NB4 (cell line): ENCODE measurements around the gene WDR49.

Experiments
- DNase-seq: peaks from one replicate; pipeline ENCODE4 v3.0.0; 2010; ENCODE audit warnings: low read depth
- H3K4me3 ChIP-seq: one replicate; pipeline ENCODE4 v1.5.1; 2011; ENCODE audit warnings: mild to moderate bottlenecking, low read depth, low read length, moderate library complexity
- MYC ChIP-seq: IDR thresholded peaks from 2 replicates; pipeline ENCODE4 v1.6.1; 2011; ENCODE audit warnings: low read depth, low read length
- POLR2A ChIP-seq: IDR thresholded peaks from 2 replicates; pipeline ENCODE4 v1.6.1; 2011; ENCODE audit warnings: mild to moderate bottlenecking; ENCODE audit not compliant: insufficient read length; ENCODE audit errors: extremely low read depth
- TF ChIP-seq, protein P1 (sequence below): IDR thresholded peaks from one replicate; pipeline ENCODE4 v1.5.1; 2012; ENCODE audit warnings: low read depth, low read length
- TF ChIP-seq, protein P2 (sequence below): IDR thresholded peaks from 2 replicates; pipeline ENCODE4 v1.6.1; 2011; ENCODE audit warnings: low read depth, low read length

The WDR49 gene

DNA sequence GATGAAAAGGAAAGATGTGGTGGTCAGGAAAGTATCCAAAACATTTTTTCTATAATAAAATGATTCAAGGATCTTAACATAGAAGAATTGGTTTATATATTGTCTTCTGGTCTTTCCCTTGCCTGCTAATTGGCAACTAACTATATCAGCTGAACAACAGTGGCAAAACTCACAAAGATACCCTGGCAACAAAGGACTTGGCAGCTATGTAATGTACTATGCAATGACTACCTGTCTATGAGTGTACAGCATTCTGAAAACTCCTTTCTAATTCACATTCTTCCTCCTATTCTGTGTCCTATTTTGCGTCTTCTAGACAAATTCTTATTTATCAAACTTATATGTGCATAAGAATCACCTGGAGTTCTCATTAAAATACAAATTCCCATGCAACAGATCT is 164.2 kb downstream of the WDR49 start:
- no peak for DNase-seq
- TF ChIP-seq, protein P1, sequence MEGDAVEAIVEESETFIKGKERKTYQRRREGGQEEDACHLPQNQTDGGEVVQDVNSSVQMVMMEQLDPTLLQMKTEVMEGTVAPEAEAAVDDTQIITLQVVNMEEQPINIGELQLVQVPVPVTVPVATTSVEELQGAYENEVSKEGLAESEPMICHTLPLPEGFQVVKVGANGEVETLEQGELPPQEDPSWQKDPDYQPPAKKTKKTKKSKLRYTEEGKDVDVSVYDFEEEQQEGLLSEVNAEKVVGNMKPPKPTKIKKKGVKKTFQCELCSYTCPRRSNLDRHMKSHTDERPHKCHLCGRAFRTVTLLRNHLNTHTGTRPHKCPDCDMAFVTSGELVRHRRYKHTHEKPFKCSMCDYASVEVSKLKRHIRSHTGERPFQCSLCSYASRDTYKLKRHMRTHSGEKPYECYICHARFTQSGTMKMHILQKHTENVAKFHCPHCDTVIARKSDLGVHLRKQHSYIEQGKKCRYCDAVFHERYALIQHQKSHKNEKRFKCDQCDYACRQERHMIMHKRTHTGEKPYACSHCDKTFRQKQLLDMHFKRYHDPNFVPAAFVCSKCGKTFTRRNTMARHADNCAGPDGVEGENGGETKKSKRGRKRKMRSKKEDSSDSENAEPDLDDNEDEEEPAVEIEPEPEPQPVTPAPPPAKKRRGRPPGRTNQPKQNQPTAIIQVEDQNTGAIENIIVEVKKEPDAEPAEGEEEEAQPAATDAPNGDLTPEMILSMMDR, result no peak
- TF ChIP-seq MYC, result no peak
- TF ChIP-seq POLR2A, result no peak
- TF ChIP-seq, protein P2, sequence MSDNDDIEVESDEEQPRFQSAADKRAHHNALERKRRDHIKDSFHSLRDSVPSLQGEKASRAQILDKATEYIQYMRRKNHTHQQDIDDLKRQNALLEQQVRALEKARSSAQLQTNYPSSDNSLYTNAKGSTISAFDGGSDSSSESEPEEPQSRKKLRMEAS, result no peak
- no peak overlapping the region for H3K4me3 ChIP-seq

DNA sequence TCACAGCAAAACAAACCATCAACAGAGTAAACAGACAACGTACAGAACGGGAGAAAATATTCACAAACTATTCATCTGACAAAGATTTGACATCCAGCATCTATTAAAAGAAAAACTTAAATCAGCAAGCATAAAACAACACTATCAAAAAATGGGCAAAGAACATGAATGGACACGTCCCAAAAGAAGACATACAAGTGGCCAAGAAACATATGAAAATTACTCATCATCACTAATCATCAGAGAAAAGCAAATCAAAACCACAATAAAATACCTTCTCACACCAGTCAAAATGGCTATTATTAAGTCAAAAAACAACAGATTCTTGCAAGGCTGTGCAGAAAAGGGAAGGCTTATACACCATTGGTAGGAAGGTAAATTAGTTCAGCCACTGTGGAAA is 166.2 kb downstream of the WDR49 start:
- TF ChIP-seq, protein P2, result no peak
- TF ChIP-seq, protein P1, result no peak
- no peak for TF ChIP-seq MYC
- no peak for TF ChIP-seq POLR2A
- no peak for DNase-seq
- H3K4me3 ChIP-seq, result no peak overlapping the region

DNA sequence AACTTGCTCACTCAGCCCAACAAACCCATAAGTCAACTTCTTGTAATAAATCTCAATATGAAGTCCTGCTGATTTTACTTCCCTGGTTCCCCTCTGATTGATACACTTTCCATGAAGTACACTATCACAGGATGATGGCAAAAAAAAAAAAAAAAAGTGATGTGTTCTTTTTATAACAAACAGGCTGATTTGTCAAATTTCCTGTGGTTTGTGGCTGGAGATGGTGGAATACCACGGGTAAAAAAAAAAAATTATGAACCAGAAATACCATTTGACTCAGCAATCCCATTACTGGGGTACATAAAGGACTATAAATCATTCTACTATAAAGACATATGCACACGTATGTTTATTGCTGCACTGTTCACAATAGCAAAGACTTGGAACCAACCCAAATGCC is 169.2 kb downstream of the WDR49 start:
- DNase-seq, result no peak
- TF ChIP-seq POLR2A (no peak), MYC (no peak)
- TF ChIP-seq, protein P1, result no peak
- TF ChIP-seq, protein P2, result no peak
- H3K4me3 ChIP-seq, result no peak overlapping the region

DNA sequence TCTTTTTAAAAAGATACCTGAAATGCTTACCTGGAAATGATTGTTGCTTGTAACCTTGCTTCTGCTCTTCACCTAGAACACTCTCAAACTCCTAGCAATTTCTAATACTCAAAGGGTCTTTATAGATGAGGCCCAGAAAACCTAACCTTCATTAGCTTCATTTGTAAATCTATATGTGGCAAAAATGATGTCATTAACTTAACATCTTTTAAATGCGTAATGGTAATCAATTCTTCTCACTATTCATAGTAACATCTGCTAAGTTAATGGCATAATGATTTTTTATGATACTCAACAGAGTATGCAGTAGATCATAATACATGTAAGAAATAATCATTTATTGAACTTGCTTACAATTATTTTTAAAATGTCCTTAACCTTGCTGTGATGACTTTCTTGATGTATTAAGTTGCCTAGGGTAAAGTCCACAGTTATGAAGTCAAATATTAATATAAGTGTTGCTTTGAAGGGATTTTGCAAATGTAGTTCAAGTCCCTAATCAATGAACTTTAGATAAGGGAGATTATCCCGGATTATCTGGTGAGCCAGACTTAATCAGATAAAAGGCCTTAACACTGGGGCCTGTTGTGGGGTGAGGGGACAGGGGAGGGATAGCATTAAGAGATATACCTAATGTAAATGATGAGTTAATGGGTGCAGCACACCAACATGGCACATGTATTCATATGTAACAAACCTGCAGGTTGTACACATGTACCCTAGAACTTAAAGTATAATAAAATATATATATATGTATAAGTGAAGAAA is 169.8 kb downstream of the WDR49 start:
- DNase-seq, result no peak
- TF ChIP-seq, protein P2, result no peak
- TF ChIP-seq, protein P1, result no peak
- no peak for TF ChIP-seq MYC
- TF ChIP-seq POLR2A, result no peak
- no peak overlapping the region for H3K4me3 ChIP-seq

DNA sequence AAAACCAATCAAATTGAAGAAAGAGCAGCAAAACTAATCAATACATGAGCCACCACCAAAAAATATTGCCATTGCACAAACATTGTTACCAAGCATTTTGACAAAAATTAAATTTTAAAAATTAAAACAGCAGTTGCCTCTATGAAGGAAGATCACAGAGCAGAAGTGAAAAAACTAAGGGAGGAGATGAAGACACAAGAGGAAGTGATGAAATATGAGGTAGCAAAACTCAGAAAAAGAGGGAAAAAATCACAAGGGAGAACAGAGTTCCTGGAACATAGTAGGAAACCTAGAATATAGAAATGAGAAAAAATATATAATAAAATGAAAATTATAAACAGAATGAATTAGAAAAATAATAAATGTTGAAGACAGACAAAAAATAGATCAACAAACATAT is 172.6 kb downstream of the WDR49 start:
- no peak overlapping the region for H3K4me3 ChIP-seq
- no peak for TF ChIP-seq MYC
- no peak for TF ChIP-seq POLR2A
- TF ChIP-seq, protein P1, result no peak
- TF ChIP-seq, protein P2, result no peak
- no peak for DNase-seq
